Esophagus muscularis mucosa (tissue), 4 donors: ENCODE data around the gene ANKRD60.

Experiments
- EP300 ChIP-seq: sonication (generic); formaldehyde crosslinking; IDR thresholded peaks from one replicate; pipeline ENCODE4 v1.6.1; 2017; ENCODE audit warnings: antibody characterized with exemption
- POLR2A ChIP-seq: fragments of 450-650 bp; IDR thresholded peaks from one replicate; pipeline ENCODE4 v1.6.1; 2017; ENCODE audit warnings: antibody characterized with exemption, moderate library complexity, mild to moderate bottlenecking, low read depth
- POLR2AphosphoS5 ChIP-seq, 2 donors: sonication (generic); formaldehyde crosslinking; IDR thresholded peaks; one replicate each; pipeline ENCODE4 v1.6.1; 2017; ENCODE audit warnings: antibody characterized with exemption in 2 of 2
- TF ChIP-seq, protein P1 (sequence below), 3 experiments: fragments of 200-600 bp in 2 of 3; fragments of 450-650 bp in 1 of 3; sonication (generic) in 2 of 3; IDR thresholded peaks; one replicate each; pipeline ENCODE4 v1.5.1; 2017 to 2019; ENCODE audit warnings: antibody characterized with exemption in 3 of 3, mild to moderate bottlenecking in 2 of 3, moderate library complexity in 1 of 3

DNA sequence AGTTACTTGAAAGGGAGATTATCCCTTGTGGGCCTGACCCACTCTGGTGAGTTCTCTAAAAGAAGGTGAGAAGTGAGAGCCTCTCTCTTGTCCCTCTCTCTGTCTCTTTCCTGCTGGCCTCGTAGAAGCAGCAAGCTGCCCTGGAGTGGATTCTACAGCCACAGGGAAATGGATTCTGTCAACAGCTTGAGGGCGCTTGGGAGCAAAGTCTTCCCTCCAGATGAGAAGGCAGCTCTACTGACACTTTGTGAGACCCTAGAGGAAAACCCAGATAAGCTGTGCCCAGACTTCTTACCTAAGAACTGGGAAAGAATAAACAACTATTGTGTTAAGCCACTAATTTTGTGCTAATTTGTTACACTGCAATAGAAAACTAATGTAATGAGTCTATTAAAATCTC, 39.9 kb downstream of the ANKRD60 start:
- TF ChIP-seq, protein P1, sequence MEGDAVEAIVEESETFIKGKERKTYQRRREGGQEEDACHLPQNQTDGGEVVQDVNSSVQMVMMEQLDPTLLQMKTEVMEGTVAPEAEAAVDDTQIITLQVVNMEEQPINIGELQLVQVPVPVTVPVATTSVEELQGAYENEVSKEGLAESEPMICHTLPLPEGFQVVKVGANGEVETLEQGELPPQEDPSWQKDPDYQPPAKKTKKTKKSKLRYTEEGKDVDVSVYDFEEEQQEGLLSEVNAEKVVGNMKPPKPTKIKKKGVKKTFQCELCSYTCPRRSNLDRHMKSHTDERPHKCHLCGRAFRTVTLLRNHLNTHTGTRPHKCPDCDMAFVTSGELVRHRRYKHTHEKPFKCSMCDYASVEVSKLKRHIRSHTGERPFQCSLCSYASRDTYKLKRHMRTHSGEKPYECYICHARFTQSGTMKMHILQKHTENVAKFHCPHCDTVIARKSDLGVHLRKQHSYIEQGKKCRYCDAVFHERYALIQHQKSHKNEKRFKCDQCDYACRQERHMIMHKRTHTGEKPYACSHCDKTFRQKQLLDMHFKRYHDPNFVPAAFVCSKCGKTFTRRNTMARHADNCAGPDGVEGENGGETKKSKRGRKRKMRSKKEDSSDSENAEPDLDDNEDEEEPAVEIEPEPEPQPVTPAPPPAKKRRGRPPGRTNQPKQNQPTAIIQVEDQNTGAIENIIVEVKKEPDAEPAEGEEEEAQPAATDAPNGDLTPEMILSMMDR (IDR thresholded peaks at IDR 0.05) = no peak
- TF ChIP-seq POLR2A (no peak), EP300 (no peak), POLR2AphosphoS5 (IDR thresholded peaks at IDR 0.05) (no peak)
